ENCODE measurements around the gene GPN3. TPM values are rescaled to one million over a fixed set of nuclear protein-coding genes. Genes with fewer than 3 reads are reported as not detected.

GPN3 gene
- total RNA-seq, result 20.5 and 23.2 TPM in 2 replicates

GRCh38 chr12:110468214-110469048 lies at the start of gene GPN3, which contains the start of gene FAM216A:
Gene GPN3 (minus strand): TSS chr12:110468257. CDS start chr12:110468203, 54 bp downstream.
Gene FAM216A (plus strand): TSS chr12:110468845. CDS start chr12:110468876, 31 bp downstream.

DNA sequence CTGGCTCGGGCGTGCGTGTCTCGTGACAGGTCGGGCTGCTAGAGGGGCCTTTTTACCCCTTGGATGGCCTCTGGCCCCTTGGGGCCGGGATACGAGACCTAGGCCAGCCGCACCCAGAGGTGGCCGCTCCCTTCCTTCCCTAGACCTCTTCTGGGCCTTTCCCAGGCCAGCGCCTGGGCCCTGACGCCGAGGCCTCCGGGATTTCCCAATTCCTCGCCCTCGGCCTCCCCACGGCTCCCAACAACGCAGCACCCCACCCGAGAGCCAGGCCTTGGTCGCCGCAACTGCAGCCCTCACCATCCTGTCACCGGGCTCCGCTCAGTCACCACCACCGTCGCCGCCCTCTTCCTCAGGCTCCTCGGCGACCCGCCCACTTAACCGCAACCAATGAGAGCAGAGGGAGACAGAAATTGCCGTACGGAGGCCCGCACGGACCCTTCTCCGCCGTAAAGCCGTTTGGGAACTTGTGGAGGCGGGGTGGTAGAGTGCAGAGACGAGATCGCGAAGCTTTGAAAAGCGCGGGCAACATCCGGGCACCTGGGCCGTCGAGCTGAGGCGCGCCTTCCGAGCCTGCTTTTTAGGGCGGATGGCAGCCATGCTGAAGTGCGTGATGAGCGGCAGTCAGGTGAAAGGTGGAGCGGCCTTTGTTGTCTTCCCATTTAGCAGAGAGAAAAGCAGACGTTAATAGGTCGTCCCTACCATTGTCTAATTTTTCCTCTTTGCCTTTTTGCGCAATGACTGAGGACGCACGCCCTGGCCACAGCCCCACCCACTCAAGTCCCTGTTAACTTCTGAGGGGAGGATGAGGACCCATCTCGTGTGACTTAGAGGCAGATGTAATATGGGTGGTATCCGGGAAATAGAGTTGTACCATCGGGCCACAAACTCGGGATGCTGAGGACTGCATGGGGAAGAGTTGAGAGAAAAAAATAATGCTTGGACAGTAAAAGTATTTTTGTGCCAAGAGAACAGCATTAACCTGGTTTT lies 34.0 kb upstream of the GPN3 start, which contains the start of the genes RAD9B and VPS29:
Gene RAD9B, plus strand, starts transcription at position 580 of the 987 bp plus-strand sequence. Its CDS starts 7 bp downstream, at position 587.
Gene VPS29, minus strand, starts transcription at position 360 of the 987 bp plus-strand sequence. Its CDS starts 60 bp downstream, at position 300.

DNA sequence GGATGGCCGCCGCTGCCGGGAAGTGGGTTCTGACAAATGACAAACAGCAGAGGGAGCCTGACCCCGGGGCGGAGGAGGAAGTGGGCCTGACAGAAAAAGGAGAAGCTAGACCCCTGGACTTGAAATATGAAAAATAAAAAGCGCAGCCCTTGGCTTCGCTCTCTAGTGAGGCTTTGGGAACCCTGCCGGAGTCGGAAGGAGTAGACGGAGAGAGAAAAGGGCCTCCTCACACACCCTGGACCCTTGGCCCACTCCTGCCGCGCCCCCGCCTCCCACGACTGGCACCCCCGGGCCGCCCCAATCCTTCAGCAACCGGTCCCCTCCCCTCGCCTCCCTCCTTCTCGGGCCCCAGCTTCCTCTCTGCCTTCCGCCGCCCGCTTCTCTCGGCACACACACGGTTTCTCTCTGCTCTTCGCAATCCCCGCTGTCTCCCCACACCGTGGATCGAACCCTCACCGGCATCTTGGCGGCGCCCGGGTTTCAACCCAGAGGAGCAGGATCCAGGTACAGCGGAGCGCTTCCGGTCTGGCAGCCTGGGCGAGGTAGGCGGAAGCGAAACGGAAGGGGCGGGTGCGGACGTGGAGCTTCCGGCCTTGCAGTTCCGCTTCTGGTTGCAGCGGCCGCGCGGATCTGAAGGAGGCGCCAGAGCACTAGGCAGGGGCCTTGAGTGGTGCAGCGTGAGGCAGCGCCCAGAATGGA lies 18.1 kb downstream of the GPN3 start, which contains the start of gene ARPC3:
Gene ARPC3, minus strand, starts transcription at position 539 of the 699 bp plus-strand sequence. Its CDS starts 77 bp downstream, at position 462.

GRCh38 chr12:110403146-110403975 lies 64.7 kb downstream of the GPN3 start, which contains the start of gene ANAPC7:
Gene ANAPC7 (minus strand): TSS chr12:110403708. CDS start chr12:110403627, 81 bp downstream.

Other genes with a start within 250 kb of the GPN3 start
- gene ATP2A2, start 187.0 kb downstream of the GPN3 start, total RNA-seq, result 95.7 and 107 TPM in 2 replicates
- gene ANAPC7, start 64.5 kb downstream of the GPN3 start, total RNA-seq, result 32.9 and 42.5 TPM in 2 replicates
- 835 and 1,139 TPM in 2 replicates for gene ARPC3, start 17.9 kb downstream of the GPN3 start, total RNA-seq
- 12.2 and 16.4 TPM in 2 replicates for gene FAM216A, start 588 bp upstream of the GPN3 start, total RNA-seq
- 78.7 and 109 TPM in 2 replicates for gene VPS29, start 33.9 kb upstream of the GPN3 start, total RNA-seq
- gene RAD9B, start 34.1 kb upstream of the GPN3 start, total RNA-seq, result 0.86 TPM in 1 of 2 replicates, not detected in the other
- 3.5 and 3.9 TPM in 2 replicates for gene PPTC7, start 115.1 kb upstream of the GPN3 start, total RNA-seq
- 28.5 and 34.3 TPM in 2 replicates for gene TCTN1, start 145.9 kb upstream of the GPN3 start, total RNA-seq
- gene HVCN1, start 220.9 kb upstream of the GPN3 start, total RNA-seq, result 13.3 and 21.3 TPM in 2 replicates

Measured in myometrial cell (primary cell).